ENCODE measurements around the gene CDC42EP1.
A peak's percentile ranks its signal among the peaks of the same experiment; 100 is the strongest.
"Not testable (repeated sequence)": the region's sequence is repeated elsewhere in the genome, so short reads cannot be mapped to it uniquely, and the experiment has no call there.

Gene CDC42EP1

GRCh38 chr22:37575490-37576003, 15.3 kb downstream of the CDC42EP1 start:
- no peak for DNase-seq (ENCODE audit: low read depth in 1 of 2, low spot score in 1 of 2)

- no peak for DNase-seq (ENCODE audit: low read depth in 1 of 2, low spot score in 1 of 2)
Observed at GRCh38 chr22:37578002-37578401, 17.7 kb downstream of the CDC42EP1 start.

GRCh38 chr22:37581504-37581903, 21.2 kb downstream of the CDC42EP1 start:
- no peak for DNase-seq (ENCODE audit: low read depth in 1 of 2, low spot score in 1 of 2)

GRCh38 chr22:37582526-37582925, 22.2 kb downstream of the CDC42EP1 start:
- DNase-seq (ENCODE audit: low read depth in 1 of 2, low spot score in 1 of 2) = no peak

- no peak for DNase-seq (ENCODE audit: low read depth in 1 of 2, low spot score in 1 of 2)
Observed at GRCh38 chr22:37588546-37589215, 28.4 kb downstream of the CDC42EP1 start.

- no peak for DNase-seq (ENCODE audit: low read depth in 1 of 2, low spot score in 1 of 2)
Observed at GRCh38 chr22:37589636-37590035, 29.4 kb downstream of the CDC42EP1 start.

GRCh38 chr22:37591081-37591480, 30.8 kb downstream of the CDC42EP1 start:
- not testable (repeated sequence) for DNase-seq (ENCODE audit: low read depth in 1 of 2, low spot score in 1 of 2)

GRCh38 chr22:37591823-37592404, 31.6 kb downstream of the CDC42EP1 start:
- no peak for DNase-seq (ENCODE audit: low read depth in 1 of 2, low spot score in 1 of 2)

- DNase-seq (ENCODE audit: low read depth in 1 of 2, low spot score in 1 of 2) = no peak
Observed at GRCh38 chr22:37594237-37594636, 34.0 kb downstream of the CDC42EP1 start.

- no peak for DNase-seq (ENCODE audit: low read depth in 1 of 2, low spot score in 1 of 2)
Observed at GRCh38 chr22:37599153-37599552, 38.9 kb downstream of the CDC42EP1 start.

- DNase-seq (ENCODE audit: low read depth in 1 of 2, low spot score in 1 of 2) = no peak
Observed at GRCh38 chr22:37601203-37601539, 40.9 kb downstream of the CDC42EP1 start.

GRCh38 chr22:37601540-37602442, 41.5 kb downstream of the CDC42EP1 start:
- no peak for DNase-seq (ENCODE audit: low read depth in 1 of 2, low spot score in 1 of 2)

GRCh38 chr22:37602546-37603277, 42.4 kb downstream of the CDC42EP1 start:
- DNase-seq (ENCODE audit: low read depth in 1 of 2, low spot score in 1 of 2) = not testable (repeated sequence)

GRCh38 chr22:37604074-37604473, 43.8 kb downstream of the CDC42EP1 start:
- no peak for DNase-seq (ENCODE audit: low read depth in 1 of 2, low spot score in 1 of 2)

- peak; percentile 14 to 32 for DNase-seq (ENCODE audit: low read depth in 1 of 2, low spot score in 1 of 2)
Observed at GRCh38 chr22:37604875-37605274, 44.6 kb downstream of the CDC42EP1 start.

- peak; percentile 89 for DNase-seq (ENCODE audit: low read depth in 1 of 2, low spot score in 1 of 2)
Observed at GRCh38 chr22:37607010-37607934, 47.0 kb downstream of the CDC42EP1 start.

- DNase-seq (ENCODE audit: low read depth in 1 of 2, low spot score in 1 of 2) = no peak
Observed at GRCh38 chr22:37607935-37608476, 47.7 kb downstream of the CDC42EP1 start.

GRCh38 chr22:37608477-37609239, 48.4 kb downstream of the CDC42EP1 start, which contains the start of gene GGA1:
Gene GGA1 (plus strand): TSS chr22:37608834. CDS start chr22:37608861, 27 bp downstream.
- peak; percentile 84 to 91 for DNase-seq (ENCODE audit: low read depth in 1 of 2, low spot score in 1 of 2)

Data from activated T-helper 1 cell treated with anti-CD3 and anti-CD28 coated beads, Interleukin-2, amount 50 U/mL, for 16 hours (primary cell).